Heart left ventricle (tissue), 13 donors: ENCODE results near the gene NFKB1.

Experiments used
- POLR2A ChIP-seq, 2 donors: fragments of 450-650 bp; IDR thresholded peaks; one replicate each; pipeline ENCODE4 v1.6.1; 2017; ENCODE audit warnings: antibody characterized with exemption in 2 of 2, mild to moderate bottlenecking in 2 of 2, moderate library complexity in 2 of 2
- TF ChIP-seq, protein P1 (sequence below), 12 donors: fragments of 200-600 bp; sonication (generic) in 4 of 12; IDR thresholded peaks; one replicate each; pipeline versions ENCODE4 v1.5.0 to v1.8.0; 2018 to 2022; ENCODE audit warnings: antibody characterized with exemption in 12 of 12, mild to moderate bottlenecking in 5 of 12
- donor health status: ischemic (EF 13 %, LVEDD 7.1; RV severe dilation, severe dysfunction).
- donor health status: DM: no; HTN: yes; CAD: no.
- donor health status: DM: no; HTN: no; CAD: no.
- donor health status: ischemic (EF 25% LVEDD 6.9; RV normal size, moderate dysfunction).
- donor health status: ischemic (EF 25% LVEDD 5.7; RV mildly dilated, moderate dysfunction).
- donor health status: ischemic (EF 35%, LVEDD 5.7; RV mildly dilated, moderate dysfunction).
- donor health status: nonischemic (EF 11% LVEDD 7.7; RV severe dilation, severe dysfunction).
- donor health status: DM: yes; HTN: yes; CAD: no.
- donor health status: PGD.
- donor health status: ischemic (EF 29% LVEDD 5.4; RV normal size, mild dysfunction).
- donor health status: nonischemic (EF 23%, LVEDD 6.1; RV moderate dilation, normal function).

DNA sequence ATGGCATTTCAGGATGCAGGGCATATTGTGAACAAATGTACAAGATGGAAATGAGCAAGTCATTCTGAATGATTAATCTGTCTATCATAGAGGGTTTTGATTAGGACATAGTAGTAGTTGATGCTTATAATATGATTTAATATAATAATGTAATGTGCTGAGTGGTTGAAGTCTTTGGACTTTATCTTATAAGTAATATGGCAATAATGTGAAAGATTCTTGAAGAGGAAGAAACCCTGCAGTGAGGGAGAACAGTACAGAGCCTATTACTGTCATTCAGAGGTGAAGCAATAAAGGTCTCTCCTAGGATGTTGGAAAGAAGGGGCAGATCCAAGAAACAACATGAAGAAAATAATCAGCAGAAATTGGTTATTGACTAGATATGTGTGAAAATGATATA lies 16.6 kb downstream of the NFKB1 start:
- TF ChIP-seq POLR2A (IDR thresholded peaks at IDR 0.05): no peak
- TF ChIP-seq, protein P1, sequence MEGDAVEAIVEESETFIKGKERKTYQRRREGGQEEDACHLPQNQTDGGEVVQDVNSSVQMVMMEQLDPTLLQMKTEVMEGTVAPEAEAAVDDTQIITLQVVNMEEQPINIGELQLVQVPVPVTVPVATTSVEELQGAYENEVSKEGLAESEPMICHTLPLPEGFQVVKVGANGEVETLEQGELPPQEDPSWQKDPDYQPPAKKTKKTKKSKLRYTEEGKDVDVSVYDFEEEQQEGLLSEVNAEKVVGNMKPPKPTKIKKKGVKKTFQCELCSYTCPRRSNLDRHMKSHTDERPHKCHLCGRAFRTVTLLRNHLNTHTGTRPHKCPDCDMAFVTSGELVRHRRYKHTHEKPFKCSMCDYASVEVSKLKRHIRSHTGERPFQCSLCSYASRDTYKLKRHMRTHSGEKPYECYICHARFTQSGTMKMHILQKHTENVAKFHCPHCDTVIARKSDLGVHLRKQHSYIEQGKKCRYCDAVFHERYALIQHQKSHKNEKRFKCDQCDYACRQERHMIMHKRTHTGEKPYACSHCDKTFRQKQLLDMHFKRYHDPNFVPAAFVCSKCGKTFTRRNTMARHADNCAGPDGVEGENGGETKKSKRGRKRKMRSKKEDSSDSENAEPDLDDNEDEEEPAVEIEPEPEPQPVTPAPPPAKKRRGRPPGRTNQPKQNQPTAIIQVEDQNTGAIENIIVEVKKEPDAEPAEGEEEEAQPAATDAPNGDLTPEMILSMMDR (IDR thresholded peaks at IDR 0.05): no peak
